HG03460 (cell line): ENCODE measurements around the gene TMEM184C.

Source experiments
- ATAC-seq: cut with Tn5 transposase; IDR thresholded peaks from one replicate; pipeline ENCODE4 v1.9.1; 2021; ENCODE audit not compliant: unreplicated experiment

Gene TMEM184C

DNA sequence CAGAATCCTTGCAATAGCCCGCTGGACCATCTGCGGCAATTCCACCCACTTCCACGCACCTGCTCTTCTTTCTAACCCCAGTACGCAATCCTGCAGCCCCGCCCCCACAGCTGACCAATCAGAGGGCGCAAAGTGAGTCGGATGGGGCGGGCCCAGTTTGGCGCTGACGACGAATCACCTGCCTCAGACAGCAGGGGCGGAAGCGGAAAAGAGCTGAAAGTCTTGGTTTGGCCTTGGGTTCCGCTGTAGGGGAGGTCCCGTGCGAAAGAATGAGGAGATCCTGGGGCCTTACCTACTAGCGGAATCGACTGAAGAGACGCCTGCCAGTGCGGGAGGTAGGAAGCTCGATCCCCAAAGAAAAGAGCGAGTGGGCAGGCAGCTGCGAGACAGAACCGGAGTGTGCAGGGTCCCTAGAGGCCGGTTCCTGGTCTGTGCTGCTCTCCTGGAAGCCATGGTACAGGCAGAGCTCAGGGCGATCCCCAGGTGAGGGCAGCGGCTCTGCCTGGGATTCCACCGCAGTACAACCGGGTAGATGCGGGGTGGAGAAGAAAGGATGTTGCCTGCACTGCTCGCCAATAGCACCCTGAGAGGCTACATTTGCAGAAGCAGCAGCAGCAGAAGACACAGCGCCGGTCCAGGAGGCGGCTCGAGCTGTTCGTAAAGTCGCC lies at the start of gene TMEM184C:
TSS of gene TMEM184C (plus strand) at position 225 of the 668 bp plus-strand sequence. CDS start 560 bp downstream, outside the sequence.
- peak; percentile 100 for ATAC-seq

DNA sequence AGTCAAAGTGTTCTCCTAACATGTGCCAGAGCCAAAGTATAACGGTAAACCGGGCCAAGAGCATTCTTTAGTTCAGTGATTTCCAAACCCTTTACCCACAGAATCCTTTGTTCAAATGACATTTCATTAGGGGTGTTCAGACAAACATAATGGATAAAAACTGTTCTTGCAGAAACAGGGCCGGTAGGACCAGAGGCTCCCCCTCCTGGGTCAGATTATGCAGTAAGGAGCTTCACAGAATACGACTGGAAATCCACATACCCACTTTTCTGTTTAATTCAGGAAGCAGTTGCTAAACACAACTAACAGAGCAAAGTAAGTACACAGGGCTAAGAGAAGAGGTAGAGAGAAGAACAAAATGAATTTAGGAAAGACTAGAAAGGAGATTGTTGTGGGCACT lies 46.6 kb upstream of the TMEM184C start:
- no peak for ATAC-seq

DNA sequence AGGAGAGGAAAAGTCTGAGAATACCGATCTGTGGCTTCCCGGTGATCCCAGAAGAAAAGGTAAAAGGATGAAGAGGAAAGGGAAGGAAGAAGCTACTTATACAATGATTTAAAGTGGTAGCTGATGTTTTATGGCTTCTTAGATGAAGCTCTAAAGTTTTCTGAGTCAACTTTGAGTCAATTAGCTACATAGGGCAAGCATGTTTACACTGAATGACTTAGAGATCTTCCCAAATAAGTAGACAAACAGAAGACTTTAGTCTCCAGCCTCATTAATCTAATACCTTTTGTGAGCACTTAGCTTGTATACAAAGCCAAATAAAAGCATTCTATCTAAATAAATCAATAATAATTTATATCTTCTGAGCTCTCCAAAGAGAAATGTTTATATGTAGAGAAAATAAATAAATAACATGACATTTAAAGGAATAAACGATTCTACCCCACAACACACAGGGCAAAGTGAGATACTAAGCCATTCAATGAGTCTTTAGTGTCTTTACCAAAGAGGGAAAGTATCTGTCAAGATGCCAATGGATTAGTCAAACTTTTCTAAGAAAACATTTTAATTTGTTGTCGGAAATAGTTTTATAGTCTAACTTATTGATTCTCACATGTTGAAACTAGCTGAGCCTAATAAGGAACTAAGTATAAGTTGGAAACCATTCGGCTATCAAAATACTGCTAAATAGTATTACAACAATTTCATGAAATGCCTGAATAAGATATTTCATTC lies 46.0 kb upstream of the TMEM184C start:
- ATAC-seq: no peak

DNA sequence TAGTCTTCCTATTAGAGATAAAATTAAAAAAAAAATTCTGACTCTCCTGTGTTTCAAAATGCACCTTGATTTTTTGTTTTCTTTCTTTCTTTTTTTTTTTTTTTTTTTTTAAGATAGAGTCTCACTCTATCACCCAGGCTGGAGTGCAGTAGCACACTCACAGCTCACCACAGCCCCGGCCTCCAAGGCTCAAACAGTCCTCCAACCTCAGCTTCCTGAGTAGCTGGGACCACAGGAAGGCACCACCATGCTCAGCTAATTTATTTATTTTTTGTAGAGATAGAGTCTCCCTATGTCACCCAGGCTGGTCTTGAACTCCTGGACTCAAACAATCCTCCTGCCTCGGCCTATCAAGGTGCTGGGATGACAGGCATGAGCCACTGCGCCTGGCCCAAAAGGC lies 41.1 kb upstream of the TMEM184C start:
- ATAC-seq: no peak

DNA sequence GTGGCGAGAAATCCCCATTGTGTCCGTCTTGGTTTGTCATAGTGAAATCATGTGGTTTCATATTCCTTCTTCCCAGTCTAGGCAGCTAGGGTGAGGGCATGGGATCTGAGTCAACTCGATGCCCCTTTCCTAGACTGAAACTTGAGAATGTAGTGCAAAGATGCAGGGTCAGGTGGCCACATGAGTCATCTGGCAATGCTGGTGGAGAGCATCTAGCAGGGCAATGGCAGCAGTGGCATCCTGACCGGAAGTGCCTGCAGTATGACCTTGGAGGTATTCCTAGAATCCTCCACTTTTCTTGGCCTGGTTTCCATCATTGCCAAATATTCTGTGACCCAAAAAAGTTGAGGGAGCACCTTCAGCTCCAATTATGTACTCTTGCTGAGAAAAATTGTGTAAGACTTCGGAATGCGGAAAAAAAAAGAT lies 39.1 kb upstream of the TMEM184C start:
- ATAC-seq: no peak

DNA sequence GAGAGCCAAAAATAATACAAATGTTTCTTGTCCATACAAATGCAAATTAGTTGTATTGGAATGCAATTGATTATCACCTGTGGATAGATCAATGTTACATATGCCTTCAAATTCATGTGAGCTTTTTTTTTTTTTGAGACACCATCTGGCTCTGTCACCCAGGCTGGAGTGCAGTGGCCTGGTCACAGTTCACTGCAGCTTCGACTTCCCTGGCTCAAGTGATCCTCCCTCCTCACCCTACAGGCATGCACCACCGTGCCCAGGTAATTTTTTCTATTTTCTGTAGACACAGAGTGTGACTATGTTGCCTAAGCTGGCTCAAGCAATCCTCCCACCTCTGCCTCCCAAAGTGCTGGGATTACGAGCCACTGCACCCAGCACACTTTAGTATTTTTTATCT lies 38.6 kb upstream of the TMEM184C start:
- ATAC-seq: no peak

DNA sequence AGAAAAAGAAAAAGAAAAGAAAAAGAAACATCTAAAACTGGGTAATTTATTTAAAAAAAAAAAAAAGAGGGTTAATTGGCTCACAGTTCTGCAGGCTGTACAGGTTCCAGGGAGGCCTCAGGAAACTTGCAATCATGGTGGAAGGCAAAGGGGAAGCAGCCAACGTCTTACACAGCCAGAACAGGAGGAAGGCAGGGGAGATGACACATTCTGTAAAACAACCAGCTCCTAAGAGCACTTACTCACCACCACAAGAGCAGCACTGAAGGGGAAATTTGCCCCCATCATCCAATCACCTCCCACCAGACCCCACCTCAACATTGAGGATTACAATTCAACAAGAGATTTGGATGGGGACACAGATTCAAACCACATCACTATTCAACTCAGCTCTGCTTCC lies 36.8 kb upstream of the TMEM184C start:
- ATAC-seq: no peak

DNA sequence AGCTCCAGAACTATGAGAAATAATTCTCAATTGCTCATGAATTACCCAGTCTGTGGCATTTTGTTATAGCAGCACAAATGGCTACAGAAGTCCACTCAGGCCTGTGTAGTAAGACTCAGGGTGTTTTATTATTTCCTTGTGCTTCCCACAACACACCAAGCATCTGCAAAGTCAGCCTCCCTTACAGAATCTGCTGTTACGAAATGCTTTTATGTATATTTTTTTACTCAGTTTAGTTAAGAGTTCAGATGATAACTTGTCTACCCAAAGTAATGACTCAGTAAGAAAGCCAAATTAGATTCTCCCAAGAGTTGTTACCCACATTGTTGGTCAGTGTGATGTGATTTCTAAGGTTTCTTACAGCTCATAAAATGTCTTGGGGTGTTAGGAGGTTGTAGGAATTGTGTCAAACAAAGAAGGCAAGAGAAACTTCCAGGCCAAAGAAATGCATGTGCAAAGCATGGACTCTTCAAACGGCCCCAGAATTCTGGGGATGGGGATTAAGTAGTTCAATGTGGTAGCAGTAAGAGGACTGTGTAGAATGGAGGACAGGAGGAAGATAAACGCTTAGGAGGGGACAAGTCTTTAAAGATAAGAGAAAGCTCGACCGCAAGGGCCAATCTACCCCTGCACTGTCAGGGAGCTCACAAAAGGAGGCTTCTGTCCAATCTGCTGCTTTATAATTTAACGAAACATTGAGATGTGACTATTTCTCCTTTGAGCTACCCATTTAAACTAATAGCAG lies 35.4 kb upstream of the TMEM184C start:
- no peak for ATAC-seq

DNA sequence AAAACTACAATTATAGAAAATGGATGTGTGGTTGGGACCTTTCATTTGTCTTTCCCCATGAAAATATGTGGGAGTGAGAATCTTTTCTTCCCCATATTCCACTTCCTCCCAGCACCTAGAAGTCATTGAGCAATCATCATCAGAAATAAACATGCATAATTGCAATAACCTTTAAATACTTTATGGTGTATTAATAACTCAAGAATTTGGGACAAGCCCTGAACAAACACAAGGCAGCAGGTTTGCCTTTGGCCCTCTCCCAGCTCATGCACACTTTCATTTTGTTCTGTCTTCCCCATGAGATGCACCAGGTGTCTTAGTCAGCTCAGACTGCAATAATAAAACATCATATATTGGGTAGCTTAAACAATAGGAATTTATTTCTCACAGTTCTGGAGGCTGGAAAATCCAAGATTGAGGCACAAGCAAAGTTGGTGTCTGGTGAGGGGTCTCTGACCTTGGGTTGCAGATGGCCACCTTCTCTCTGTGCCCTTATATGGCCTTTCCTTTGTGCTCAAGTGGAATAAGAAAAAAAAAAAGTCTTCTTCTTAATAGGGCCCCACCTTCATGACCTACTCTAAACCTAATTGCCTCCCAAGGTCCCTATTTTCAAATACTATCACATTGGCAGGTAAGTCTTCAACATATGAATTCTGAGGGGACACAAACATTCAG lies 34.7 kb upstream of the TMEM184C start:
- no peak for ATAC-seq

DNA sequence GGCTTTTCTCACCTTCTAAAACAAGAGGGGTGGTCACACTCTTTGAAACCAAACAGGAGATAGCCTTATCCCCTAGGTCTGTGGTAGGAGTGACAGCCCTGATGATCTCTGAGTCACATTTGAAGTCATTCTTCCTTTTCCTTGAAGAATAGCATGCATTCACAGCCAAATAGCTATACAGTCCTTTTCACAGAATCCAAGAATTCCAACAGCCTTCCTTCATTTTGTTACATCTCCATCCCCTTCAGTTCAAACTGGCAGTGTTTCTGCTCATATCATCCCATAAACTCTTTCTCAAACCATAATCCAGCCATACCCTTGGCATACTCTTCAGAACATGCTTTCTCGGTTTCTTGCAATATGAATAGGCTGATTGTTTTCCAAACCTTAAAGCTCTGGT lies 33.3 kb upstream of the TMEM184C start:
- ATAC-seq: no peak

DNA sequence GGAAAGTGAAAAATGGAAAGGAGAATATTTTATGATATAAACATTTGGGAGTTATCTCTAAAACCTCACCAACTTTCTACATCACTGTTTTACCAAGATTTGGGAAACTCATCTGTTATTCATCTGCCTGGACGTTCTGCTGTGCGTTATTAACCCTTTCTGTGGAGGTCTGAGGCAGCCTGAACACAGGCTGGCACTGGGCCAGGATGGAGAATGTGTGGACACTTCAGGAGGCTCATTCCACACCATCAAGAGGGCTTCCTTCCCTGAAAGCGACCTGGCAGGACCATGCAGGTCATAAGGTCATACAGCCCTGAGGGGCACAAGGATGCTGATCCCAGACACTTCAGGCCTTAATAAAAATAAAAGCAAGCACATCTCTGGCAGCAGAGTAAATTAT lies 31.2 kb upstream of the TMEM184C start:
- no peak for ATAC-seq

DNA sequence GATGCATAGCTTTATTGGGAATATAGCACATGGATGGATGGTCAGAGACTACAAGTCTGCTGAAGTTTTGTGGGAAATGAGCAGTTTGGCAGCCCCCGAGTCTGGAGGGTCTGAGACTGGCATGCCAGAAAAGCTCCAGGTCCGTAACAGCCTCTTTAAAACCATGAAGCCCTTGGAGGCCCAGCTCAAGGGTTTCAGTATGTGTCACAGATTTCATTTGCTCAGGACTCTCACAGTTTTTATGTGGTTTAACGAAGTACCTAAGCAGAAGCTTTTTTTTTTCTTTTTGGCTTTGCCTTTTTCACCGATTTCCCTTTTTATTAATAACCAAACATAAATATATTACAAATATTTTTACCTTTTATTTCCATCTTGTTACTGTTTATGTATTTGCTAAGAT lies 30.6 kb upstream of the TMEM184C start:
- peak; percentile 64 for ATAC-seq

DNA sequence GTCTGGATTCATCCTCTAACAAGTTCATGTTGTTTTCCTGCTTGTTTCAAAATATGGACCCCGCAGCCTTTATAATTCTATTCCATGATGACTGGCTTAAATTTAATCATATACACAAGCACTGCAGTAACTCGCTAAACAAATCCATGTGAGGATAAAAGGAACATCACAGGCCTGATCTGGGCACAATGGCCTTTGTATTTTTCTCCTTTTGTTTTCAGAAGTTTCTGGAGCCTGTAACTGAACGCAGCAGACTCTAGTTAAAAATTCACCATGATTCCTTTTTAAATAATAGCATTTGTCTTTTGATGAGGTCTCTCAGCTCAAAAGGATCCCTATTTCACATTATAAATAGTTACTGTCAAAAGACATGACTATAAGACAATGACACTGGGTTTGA lies 30.2 kb upstream of the TMEM184C start:
- no peak for ATAC-seq

DNA sequence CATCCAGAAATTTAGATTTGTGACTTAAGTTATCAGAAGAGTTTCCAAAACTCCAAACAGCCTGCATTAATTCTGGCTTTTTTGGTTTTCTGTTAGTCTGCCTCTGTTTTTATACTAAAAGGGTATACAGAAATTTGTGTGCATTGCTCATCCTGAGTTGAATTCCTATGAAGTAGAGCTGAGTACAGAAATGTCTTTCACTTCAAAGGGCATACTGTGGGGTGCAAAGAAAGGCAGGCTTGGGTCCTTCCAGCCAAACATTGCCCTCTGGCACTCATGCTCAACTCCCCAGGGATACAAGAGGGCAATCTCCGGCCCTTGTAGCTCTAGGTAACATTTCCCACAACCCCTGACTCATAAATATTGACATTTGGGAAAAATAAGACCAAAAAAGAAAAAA lies 27.6 kb upstream of the TMEM184C start:
- ATAC-seq: no peak

DNA sequence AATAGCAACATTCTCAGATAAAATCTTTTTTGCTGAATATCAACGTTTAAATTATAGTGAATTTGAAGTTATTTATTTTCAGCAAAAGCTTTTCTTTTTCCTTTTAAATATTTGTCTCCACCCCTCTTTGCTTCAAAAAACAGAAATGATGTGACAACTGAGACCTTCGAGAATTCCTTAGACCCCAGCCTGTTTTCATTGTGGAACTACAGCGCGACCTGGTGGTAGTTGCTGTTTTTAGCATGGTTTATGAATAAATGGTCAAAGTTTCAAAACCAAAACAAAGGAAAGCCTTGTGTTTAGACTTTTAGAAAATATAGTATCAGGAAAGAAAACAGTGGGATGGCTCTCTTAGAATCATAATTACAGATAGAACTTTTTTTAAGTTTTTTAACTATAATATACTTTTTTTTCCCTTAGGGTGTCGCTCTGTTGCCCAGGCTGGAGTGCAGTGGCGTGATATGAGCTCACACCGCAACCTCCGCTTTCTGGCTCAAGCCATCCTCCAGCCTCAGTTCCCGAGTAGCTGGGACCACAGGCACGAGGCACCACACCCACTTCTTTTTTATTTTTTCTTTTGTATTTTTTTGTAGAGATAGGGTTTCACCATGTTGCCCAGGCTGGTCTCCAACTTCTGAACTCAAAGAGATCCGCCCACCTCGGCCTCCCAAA lies 26.8 kb upstream of the TMEM184C start:
- peak; percentile 65 for ATAC-seq

DNA sequence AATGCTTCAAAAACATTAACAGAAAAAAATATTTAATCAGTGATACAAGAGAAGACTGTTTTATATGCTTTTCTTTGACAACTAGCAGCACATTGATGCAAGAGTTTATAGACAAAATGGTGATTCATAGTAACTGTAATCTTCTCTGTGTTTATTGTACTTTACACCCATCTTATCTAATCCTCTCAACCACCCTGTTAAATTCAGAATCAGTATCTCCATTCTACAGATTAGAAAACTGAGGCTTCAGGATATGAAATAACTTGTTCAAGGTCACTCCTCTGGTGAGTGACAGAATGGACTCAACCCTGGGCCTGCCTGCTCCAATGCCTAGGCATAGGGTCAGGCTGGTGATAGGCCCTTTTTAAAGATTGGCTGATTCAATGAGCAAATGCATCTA lies 26.1 kb upstream of the TMEM184C start:
- ATAC-seq: no peak

DNA sequence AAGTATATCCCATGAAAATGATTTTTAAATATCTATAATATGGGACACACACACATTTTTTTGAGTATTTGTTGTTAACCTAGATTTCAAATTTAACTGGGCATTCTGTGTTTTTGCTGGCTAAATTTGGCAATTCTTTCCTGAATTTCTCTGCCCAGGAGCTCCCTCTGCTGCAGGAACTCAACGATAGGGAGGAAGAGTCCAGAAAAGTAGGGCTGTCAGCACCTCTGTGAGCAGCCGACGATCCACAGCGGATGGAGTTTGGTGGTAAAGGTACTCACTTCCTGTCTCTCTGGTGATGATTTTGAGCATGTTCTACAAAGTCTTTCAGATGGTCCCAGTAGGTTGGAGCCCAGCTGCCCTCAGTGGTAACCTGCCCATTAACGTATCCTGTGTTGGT lies 23.1 kb upstream of the TMEM184C start:
- ATAC-seq: no peak

DNA sequence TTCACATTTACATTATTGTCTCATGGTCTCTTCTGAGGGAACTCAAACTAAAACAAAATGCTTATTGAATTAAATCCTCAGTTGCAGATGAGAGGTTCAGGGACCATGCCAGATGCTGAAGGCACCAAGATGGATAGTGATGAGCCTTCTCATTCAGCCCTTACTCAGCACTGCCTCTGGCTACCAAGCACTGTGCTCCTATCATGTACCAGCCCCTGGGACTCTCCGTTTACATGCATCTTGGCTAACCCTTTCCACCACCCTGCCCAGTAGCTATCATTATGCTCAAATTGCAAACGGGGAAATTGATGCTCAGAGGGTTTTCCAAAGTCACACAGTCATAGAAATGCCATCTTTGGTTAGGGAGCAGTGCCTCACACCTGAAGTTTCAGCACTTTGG lies 22.6 kb upstream of the TMEM184C start:
- no peak for ATAC-seq

DNA sequence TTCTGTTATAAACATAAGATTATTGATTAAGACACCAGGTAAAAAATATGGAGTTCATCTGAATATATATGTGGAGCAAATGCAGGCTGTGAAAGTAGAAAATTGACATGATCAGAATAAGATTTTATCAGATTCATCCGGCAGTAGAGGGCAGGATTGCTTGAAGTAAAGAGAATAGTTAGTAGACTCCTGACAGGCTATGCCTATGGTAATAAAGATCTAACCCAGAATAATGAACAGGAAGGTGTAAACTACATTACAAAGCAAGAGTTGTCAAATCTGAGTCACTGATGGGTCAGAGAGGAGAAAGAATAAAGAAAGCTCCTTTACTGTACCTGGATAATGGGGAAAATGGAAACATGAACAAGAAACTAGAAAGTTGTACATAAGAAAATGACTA lies 20.8 kb upstream of the TMEM184C start:
- no peak for ATAC-seq

DNA sequence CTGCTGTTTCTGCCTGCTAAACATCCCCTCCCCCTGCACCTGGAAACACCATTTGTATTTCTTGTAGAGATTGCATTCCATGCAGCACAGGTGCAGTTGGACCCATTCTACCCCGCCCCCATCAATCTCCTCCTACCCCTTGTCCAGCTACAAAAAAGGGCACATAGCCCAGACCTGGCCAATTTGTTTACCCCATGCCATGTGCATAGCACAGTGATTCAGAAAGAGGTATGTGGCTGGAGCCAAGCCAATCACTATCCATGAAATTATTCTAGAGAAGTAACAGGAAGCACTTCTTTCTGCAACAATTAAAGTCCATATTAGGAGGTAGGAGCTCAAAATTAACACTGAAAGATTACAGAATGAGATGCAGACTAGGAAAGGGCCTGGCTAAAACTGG lies 20.2 kb upstream of the TMEM184C start:
- no peak for ATAC-seq

DNA sequence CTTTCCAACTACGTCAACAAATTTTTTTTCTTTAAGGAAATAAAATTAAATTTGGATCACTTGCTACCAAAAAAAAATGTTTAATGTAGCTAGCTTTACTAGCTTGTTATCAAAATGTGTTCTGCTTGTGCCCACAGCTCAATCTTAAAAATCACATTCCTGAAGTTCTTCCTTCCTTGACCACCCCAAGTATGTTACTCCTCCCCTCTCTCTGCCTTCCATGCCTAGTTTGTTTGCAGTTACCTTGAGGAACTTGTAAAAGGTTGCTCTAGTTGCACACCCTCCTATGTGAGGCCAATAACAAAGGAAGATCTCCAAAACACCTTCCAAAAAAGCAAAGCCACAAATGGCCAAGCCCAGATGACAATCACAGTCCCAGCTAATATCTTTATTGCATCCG lies 19.6 kb upstream of the TMEM184C start:
- no peak for ATAC-seq
